AG09319 (cell line): Measurements from ENCODE around the gene SYNE1.
"Not testable (repeated sequence)": the region's sequence is repeated elsewhere in the genome, so short reads cannot be mapped to it uniquely, and the experiment has no call there.

ENCODE experiments used
- DNase-seq: peaks from one replicate; pipeline ENCODE4 v3.0.0-alpha.2; 2010; ENCODE audit warnings: low read depth; ENCODE audit errors: extremely low read depth
- CTCF ChIP-seq: IDR thresholded peaks from 2 replicates; pipeline ENCODE4 v1.5.1; 2011; ENCODE audit warnings: low read depth, mild to moderate bottlenecking, inconsistent platforms, low read length, moderate library complexity

The SYNE1 gene

GRCh38 chr6:152087096-152087495, 550.1 kb downstream of the SYNE1 start:
- no peak for TF ChIP-seq CTCF
- DNase-seq = no peak

GRCh38 chr6:152086223-152086873, 550.8 kb downstream of the SYNE1 start:
- DNase-seq = no peak
- no peak for TF ChIP-seq CTCF

GRCh38 chr6:152085451-152085921, 551.7 kb downstream of the SYNE1 start:
- DNase-seq = no peak
- no peak for TF ChIP-seq CTCF

GRCh38 chr6:152078804-152079203, 558.4 kb downstream of the SYNE1 start:
- DNase-seq = no peak
- TF ChIP-seq CTCF = no peak

GRCh38 chr6:152078001-152078400, 559.2 kb downstream of the SYNE1 start:
- TF ChIP-seq CTCF = no peak
- no peak for DNase-seq

- not testable (repeated sequence) for DNase-seq
These were observed 560.9 kb downstream of the SYNE1 start for GRCh38 chr6:152076242-152076641.

- no peak for TF ChIP-seq CTCF
- no peak for DNase-seq
These were observed 565.3 kb downstream of the SYNE1 start for GRCh38 chr6:152071843-152072242.
